Smooth muscle cell (in vitro differentiated cells): Measurements from ENCODE around the gene HECTD4. TPM values are rescaled to one million over a fixed set of nuclear protein-coding genes. Genes with fewer than 3 reads are reported as not detected.
"Not testable (repeated sequence)": the region's sequence is repeated elsewhere in the genome, so short reads cannot be mapped to it uniquely, and the experiment has no call there.

ENCODE experiments used
- DNase-seq: peaks from one replicate; lab custom pipeline; 2025; ENCODE audit not compliant: unreplicated experiment; lab: John Stamatoyannopoulos, UW
- H2AFZ ChIP-seq: fragments of 200-600 bp; sonication (generic); 2 replicates; pipeline ENCODE4 v1.6.0; 2016; ENCODE audit warnings: antibody characterized with exemption, low read depth, mild to moderate bottlenecking
- H3F3A ChIP-seq: fragments of 200-600 bp; sonication (generic); 2 replicates; pipeline ENCODE4 v1.6.0; 2017; ENCODE audit warnings: antibody characterized with exemption, low read depth
- H3K27ac ChIP-seq: fragments of 200-600 bp; sonication (generic); 2 replicates; pipeline ENCODE4 v1.5.1; 2016; ENCODE audit warnings: low read depth, mild to moderate bottlenecking
- H3K27me3 ChIP-seq: fragments of 200-600 bp; sonication (generic); 2 replicates; pipeline ENCODE4 v1.6.1; 2016; ENCODE audit warnings: low read depth, mild to moderate bottlenecking
- H3K36me3 ChIP-seq: fragments of 200-600 bp; sonication (generic); 2 replicates; pipeline ENCODE4 v1.5.1; 2016; ENCODE audit warnings: low read depth
- H3K4me1 ChIP-seq: fragments of 200-600 bp; sonication (generic); 2 replicates; pipeline ENCODE4 v1.5.1; 2016; ENCODE audit warnings: low read depth
- H3K4me2 ChIP-seq: fragments of 200-600 bp; sonication (generic); 2 replicates; pipeline ENCODE4 v1.6.0; 2016; ENCODE audit warnings: mild to moderate bottlenecking
- H3K4me3 ChIP-seq: fragments of 200-600 bp; sonication (generic); 2 replicates; pipeline ENCODE4 v1.5.1; 2016; ENCODE audit warnings: mild to moderate bottlenecking
- H3K79me2 ChIP-seq: fragments of 200-600 bp; sonication (generic); 2 replicates; pipeline ENCODE4 v1.6.0; 2016; ENCODE audit warnings: low read depth, mild to moderate bottlenecking
- H3K9ac ChIP-seq: fragments of 200-600 bp; sonication (generic); 2 replicates; pipeline ENCODE4 v1.6.0; 2016; ENCODE audit warnings: low read depth
- H3K9me3 ChIP-seq: fragments of 200-600 bp; sonication (generic); replicated peaks from 2 replicates; pipeline ENCODE4 v1.5.1; 2016; ENCODE audit warnings: low read depth
- H4K20me1 ChIP-seq: fragments of 200-600 bp; sonication (generic); 2 replicates; pipeline ENCODE4 v1.6.0; 2016; ENCODE audit warnings: low read depth
- CTCF ChIP-seq: fragments of 200-600 bp; sonication (generic); IDR thresholded peaks from 2 replicates; pipeline ENCODE4 v1.5.1; 2017; ENCODE audit warnings: borderline replicate concordance, mild to moderate bottlenecking, antibody characterized with exemption; ENCODE audit not compliant: insufficient read depth, poor library complexity, severe bottlenecking
- WGBS: methylation state at CpG from one replicate; pipeline ENCODE4 v1.1.7; 2016; ENCODE audit warnings: low lambda C conversion rate; 5-methylcytosine and 5-hydroxymethylcytosine counted together
- polyA plus RNA-seq: library from polyadenylated mRNA; unstranded; fragments of >200 nt; fragmentation: Nextera tagmentation; extraction: Ambion mirVana; gene quantifications from 2 replicates; pipeline ENCODE4 v1.2.1, GENCODE V29; 2016
- total RNA-seq: library from RNA; depleted of rRNA; stranded (reverse); fragments of >200 nt; gene quantifications from 2 replicates; pipeline ENCODE4 v1.2.3, GENCODE V29; 2014

The HECTD4 gene
- total and polyA plus RNA-seq, 2 experiments from 2014 or later: 6.6 to 16.9 TPM

DNA sequence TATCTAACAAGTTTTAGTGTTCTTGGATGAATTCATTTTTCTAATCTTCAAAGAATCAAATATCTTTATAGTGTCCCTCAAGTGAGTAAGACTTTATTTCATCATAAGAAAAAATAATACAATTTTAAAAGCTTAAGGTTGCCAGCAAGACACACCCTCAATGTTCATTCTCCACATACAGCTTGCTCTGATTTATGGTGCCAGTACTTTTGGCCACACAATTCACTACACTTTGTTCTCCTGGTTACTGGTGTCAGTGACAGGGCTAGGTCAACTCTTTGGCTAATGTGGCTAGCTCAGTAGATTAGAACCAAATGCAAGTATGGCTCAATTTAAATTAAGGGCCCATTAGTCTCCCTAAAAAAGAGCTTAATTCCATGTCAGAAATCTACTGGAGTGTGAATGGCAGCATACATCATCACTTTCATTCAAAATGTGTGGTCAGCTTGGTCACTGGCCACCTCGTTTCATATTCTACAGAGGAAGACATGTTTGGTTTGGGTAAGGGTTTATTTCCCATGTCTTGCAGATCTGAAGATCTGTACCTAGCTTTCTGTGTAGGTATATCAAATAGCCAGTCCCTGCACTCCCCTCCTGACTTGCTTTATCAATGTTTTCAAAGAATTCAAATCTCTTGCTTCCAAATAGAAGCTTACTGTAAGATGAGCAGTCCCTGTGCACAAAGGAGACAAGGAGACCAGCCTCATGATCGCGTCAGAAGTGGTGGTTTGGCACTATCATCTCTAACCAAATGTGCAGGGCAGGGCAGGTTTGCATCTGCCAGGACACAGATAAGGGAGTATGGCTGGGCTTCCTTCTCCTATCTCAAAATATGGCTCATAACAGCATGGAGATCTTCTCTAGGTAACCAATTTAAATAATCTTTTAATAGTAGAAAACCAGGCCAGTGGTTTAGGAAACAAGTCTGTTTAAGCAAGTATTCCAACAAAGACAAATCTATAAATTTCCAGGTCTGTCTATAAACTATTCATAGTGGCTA is 31.3 kb downstream of the HECTD4 start:
- DNase-seq: no peak
- Histone ChIP-seq H3F3A (no peaks in the 10 kb centered on the region), H3K4me1 (peaks cover 7% of the 10 kb centered on the region), H3K9ac (no peak overlapping the region), H2AFZ (no peak overlapping the region), H3K4me3 (no peak overlapping the region), H3K9me3 (no peaks in the 10 kb centered on the region), H3K27me3 (no peaks in the 10 kb centered on the region), H3K79me2 (peaks cover 66% of the 10 kb centered on the region), H3K36me3 (no peaks in the 10 kb centered on the region), H4K20me1 (peaks cover 96% of the 10 kb centered on the region), H3K4me2 (no peak overlapping the region), H3K27ac (no peak overlapping the region)
- 97% methylated on average over 3 of the region's 3 CpGs for WGBS
- TF ChIP-seq CTCF: no peak

- no peak overlapping the region for H2AFZ ChIP-seq
- H3K36me3 ChIP-seq: no peaks in the 10 kb centered on the region
- no peak for TF ChIP-seq CTCF
- H3F3A ChIP-seq: no peaks in the 10 kb centered on the region
- H4K20me1 ChIP-seq: peaks cover 95% of the 10 kb centered on the region
- H3K79me2 ChIP-seq: peaks cover 74% of the 10 kb centered on the region
- H3K4me1 ChIP-seq: peaks cover 7% of the 10 kb centered on the region
- no peak overlapping the region for H3K27ac ChIP-seq
- H3K9ac ChIP-seq: no peak overlapping the region
- WGBS: 94% methylated on average over 2 of the region's 2 CpGs
- H3K4me3 ChIP-seq: no peak overlapping the region
- DNase-seq: no peak
- no peak overlapping the region for H3K4me2 ChIP-seq
- no peaks in the 10 kb centered on the region for H3K9me3 ChIP-seq
- no peaks in the 10 kb centered on the region for H3K27me3 ChIP-seq
Observed at GRCh38 chr12:112349431-112349830, 32.8 kb downstream of the HECTD4 start.

GRCh38 chr12:112348926-112349325 is 33.3 kb downstream of the HECTD4 start:
- H3K4me2 ChIP-seq, H3F3A ChIP-seq, H3K4me1 ChIP-seq, H3K36me3 ChIP-seq, H3K9ac ChIP-seq, H3K9me3 ChIP-seq, H2AFZ ChIP-seq, H3K4me3 ChIP-seq, H3K27me3 ChIP-seq, H3K27ac ChIP-seq, DNase-seq: not testable (repeated sequence)
- Histone ChIP-seq H3K79me2 (peaks cover 73% of the 10 kb centered on the region), H4K20me1 (peaks cover 95% of the 10 kb centered on the region)
- WGBS: 99% methylated on average over 6 of the region's 6 CpGs

- H3K27ac ChIP-seq: no peak overlapping the region
- H3K27me3 ChIP-seq: no peaks in the 10 kb centered on the region
- DNase-seq: no peak
- WGBS: 74% methylated on average over 2 of the region's 2 CpGs
- no peaks in the 10 kb centered on the region for H3K36me3 ChIP-seq
- H3F3A ChIP-seq: no peaks in the 10 kb centered on the region
- no peak for TF ChIP-seq CTCF
- H3K79me2 ChIP-seq: peaks cover 73% of the 10 kb centered on the region
- peaks cover 95% of the 10 kb centered on the region for H4K20me1 ChIP-seq
- no peak overlapping the region for H3K9ac ChIP-seq
- no peak overlapping the region for H2AFZ ChIP-seq
- H3K4me2 ChIP-seq: no peak overlapping the region
- H3K4me1 ChIP-seq: peaks cover 7% of the 10 kb centered on the region
- H3K4me3 ChIP-seq: no peak overlapping the region
- H3K9me3 ChIP-seq: no peaks in the 10 kb centered on the region
Observed at GRCh38 chr12:112347581-112347982, 34.6 kb downstream of the HECTD4 start.
